Measurements from ENCODE around the gene LUZP4.

Gene LUZP4

DNA sequence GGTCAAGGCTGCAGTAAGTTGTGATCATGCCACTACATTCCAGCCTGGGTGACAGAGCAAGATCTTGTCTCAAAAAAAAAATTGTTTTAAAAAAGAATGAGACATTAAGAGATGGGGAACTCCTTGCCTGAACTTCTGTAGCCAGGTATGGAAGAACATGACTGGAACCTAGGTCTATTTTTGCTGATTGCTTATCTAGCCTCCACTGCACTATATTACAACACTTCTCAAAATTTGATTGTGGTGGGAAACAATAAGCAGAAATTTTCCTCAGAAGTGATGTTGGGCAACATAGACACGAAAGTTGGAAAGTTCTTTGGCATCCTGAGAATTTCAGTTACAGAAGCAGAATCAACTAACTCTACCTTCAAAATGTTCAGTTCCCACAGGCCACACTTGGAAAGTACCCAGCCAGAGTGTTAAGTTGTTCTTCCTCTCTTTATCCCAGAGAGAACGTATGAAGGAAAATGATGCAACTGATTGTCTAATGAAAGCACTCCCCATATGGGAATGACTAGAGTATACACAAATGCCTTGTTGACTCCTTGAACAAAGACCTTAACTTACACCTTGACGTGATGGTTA lies 50.0 kb downstream of the LUZP4 start:
- TF ChIP-seq, protein P1, sequence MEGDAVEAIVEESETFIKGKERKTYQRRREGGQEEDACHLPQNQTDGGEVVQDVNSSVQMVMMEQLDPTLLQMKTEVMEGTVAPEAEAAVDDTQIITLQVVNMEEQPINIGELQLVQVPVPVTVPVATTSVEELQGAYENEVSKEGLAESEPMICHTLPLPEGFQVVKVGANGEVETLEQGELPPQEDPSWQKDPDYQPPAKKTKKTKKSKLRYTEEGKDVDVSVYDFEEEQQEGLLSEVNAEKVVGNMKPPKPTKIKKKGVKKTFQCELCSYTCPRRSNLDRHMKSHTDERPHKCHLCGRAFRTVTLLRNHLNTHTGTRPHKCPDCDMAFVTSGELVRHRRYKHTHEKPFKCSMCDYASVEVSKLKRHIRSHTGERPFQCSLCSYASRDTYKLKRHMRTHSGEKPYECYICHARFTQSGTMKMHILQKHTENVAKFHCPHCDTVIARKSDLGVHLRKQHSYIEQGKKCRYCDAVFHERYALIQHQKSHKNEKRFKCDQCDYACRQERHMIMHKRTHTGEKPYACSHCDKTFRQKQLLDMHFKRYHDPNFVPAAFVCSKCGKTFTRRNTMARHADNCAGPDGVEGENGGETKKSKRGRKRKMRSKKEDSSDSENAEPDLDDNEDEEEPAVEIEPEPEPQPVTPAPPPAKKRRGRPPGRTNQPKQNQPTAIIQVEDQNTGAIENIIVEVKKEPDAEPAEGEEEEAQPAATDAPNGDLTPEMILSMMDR (IDR thresholded peaks at IDR 0.05), result no peak

DNA sequence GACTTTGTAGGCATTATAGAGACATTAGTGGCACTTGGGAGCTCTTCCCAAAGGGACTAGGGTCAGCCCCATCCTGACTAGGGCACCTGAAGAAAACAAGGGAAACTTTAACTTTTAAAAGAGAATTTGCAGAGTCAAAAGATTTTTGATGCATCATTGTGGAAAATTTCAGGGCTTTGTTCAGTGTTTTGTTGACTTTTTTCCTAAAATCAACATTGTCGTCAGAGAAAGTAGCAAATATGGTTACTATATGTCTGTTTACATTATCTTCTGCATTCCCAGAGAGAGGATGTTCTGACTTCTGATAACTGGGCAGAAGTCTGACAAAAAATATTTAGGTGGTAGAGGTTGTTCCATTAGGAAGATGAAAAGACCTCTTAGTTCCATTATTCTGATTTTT lies 51.9 kb downstream of the LUZP4 start:
- TF ChIP-seq, protein P1 (IDR thresholded peaks at IDR 0.05), result no peak

DNA sequence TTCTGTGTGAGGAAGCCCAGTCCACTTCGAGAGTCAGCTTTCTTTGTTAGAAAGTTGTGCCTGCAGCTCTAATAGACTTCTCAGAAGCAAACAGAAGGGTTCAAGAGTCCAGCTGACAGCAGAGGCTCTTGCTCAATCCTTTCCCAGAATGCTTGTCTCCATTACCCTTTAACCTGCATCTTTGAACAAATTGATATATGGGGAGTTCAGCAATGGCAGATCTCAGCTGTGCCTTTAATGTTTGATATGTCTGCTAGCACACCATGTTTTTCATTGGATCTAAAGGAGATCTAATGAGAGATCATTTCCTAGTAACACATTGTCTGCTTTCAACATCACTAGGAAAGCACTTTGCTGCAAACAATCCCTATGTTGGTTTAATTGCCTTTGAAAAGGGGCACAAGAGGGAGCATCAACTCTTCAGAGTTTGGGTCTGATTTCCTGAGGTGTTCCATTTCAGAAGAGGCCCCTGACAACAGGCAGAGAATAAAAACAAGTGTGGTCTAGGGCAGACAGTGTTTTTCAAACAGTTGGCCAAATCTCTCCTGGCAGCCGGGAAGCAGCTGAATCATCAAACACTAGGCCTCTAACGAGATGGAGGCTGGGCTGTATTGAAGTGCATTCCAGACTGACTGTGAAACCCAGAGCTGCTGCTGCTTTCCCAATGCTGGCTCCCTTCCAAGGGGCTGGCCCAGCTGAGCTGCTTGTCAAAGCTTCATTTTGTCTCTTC lies 55.5 kb downstream of the LUZP4 start:
- TF ChIP-seq, protein P1 (IDR thresholded peaks at IDR 0.05), result no peak

DNA sequence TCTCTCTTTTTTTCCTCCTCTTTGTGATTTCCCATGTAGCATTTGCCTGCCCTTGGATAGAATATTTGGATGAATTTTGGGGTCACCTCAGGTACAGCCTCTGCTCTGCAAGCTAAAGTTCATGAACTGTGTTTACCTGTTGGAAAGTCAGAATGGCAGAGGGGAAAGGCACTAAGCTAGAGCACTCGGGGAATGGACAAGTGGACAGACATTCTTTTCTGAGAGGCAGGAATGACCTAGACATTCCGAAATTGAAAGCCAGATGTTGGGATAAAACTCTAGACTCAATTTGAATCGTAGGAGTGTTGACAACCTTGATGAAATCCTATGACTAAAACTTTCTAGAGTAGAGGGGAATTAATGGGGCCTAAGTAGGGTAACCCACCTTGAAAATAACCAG lies 56.1 kb downstream of the LUZP4 start:
- TF ChIP-seq, protein P1 (IDR thresholded peaks at IDR 0.05), result no peak

DNA sequence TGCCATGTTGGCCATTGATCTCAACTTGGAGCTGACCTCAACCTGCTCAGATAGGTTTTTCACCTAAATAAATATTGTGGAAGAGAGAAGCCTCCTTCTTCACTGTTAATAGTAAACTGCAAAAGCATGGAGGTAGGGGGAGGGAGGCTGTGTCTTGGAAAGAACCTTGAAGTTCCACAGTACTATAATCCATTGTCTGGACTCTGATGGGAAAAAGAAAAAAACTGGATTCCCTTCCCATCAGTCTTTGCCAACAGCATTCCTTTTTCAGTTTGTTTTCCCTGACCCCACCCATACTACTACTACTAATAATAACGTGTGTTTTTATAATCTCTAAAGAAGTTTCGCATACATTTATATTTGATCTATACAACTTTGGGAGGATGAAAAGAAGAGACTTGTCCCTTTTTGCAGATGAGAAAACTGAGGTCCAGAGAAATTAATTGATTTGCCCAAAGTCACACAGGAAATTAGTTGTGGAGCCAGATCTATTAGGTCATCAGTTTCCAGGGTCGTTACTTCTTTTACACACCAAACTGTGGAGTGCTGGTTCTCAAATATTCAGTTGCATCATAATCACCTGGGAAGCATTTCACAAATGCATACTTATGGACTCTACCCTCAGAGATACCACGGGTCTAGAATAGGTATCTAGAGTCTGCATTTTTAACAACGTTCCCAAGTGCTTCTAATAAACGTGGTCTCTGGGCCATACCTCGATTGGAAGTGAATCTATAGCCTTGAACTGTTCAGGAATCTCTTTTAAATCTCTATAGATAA lies 59.1 kb downstream of the LUZP4 start:
- TF ChIP-seq, protein P1 (IDR thresholded peaks at IDR 0.05), result no peak

DNA sequence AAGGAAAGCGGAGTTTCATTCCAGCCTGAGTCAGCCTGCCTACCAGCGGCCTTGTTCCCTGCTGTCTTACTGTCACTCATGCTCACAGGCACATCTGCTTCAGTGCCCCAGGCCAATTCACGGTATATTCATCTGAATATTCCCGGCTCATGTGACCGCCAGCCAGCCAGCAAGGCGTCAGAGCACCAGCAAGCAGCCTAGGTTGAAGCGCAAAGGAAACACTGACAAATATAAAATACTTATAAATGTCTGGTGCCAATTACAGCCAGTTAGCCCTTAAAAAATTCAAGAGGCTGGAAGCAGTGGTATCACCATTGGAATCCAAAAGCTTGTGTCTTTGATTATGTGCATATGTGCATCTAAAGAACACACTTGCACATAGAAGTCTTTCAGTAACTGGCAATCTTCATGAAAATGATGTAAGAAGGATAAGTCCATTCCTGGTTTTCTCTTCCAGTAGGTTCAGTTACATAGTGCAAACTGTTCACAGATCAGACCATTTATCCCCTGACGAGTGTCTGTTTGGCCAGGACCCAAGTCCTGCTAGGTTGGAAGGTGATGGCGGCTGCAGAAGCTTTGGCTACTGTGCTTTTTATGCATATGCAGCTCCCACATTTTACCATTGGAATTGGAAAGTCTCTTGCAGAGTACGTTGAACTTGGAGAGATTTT lies 61.3 kb downstream of the LUZP4 start:
- TF ChIP-seq, protein P1 (IDR thresholded peaks at IDR 0.05), result no peak

DNA sequence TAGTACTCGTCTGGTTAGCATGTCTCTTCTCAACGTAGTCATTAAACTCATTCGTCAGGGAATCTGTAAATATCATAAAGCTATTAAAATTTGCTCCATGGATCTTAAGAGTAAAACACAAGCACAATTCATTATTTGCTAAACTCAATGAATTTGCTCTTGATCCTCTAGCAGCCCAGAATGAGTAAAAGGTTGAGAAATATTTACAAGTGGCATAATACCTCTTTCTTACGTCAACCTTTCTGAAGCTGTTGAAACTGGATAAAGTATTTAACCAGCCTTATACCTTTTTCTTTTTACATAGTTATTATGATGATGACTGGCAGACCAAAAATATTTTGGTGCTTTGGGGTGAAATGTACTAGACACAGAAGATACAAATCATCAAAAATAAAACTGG lies 66.9 kb downstream of the LUZP4 start:
- TF ChIP-seq, protein P1 (IDR thresholded peaks at IDR 0.05), result no peak
